ENCODE data around the gene PRKD1.
A peak's percentile ranks its signal among the peaks of the same experiment; 100 is the strongest.

Gene PRKD1

GRCh38 chr14:29580763-29581162 lies 346.9 kb downstream of the PRKD1 start:
- no peak for DNase-seq (ENCODE audit: low read depth)
- TF ChIP-seq CTCF (conservative IDR thresholded peaks at IDR 0.05; ENCODE audit: low read length), result no peak
- H3K4me3 ChIP-seq (ENCODE audit: low read length), result no peak overlapping the region

- no peak for DNase-seq (ENCODE audit: low read depth)
- no peak for TF ChIP-seq CTCF (conservative IDR thresholded peaks at IDR 0.05; ENCODE audit: low read length)
- H3K4me3 ChIP-seq (ENCODE audit: low read length), result no peak overlapping the region
Observed at GRCh38 chr14:29579838-29580237, 347.8 kb downstream of the PRKD1 start.

GRCh38 chr14:29576927-29577326 lies 350.7 kb downstream of the PRKD1 start:
- no peak for TF ChIP-seq CTCF (conservative IDR thresholded peaks at IDR 0.05; ENCODE audit: low read length)
- no peak for DNase-seq (ENCODE audit: low read depth)
- H3K4me3 ChIP-seq (ENCODE audit: low read length), result no peak overlapping the region

GRCh38 chr14:29569194-29569593 lies 358.5 kb downstream of the PRKD1 start:
- no peak for DNase-seq (ENCODE audit: low read depth)
- no peak for TF ChIP-seq CTCF (conservative IDR thresholded peaks at IDR 0.05; ENCODE audit: low read length)

GRCh38 chr14:29566194-29566593 lies 361.5 kb downstream of the PRKD1 start:
- no peak for DNase-seq (ENCODE audit: low read depth)
- no peak overlapping the region for H3K4me3 ChIP-seq (ENCODE audit: low read length)
- TF ChIP-seq CTCF (conservative IDR thresholded peaks at IDR 0.05; ENCODE audit: low read length), result no peak

More at GRCh38 chr14:29569194-29569593, 358.5 kb downstream of the PRKD1 start:
- no peak overlapping the region for H3K4me3 ChIP-seq (ENCODE audit: low read length)

- peak; percentile 79 for DNase-seq (ENCODE audit: low read depth)
- TF ChIP-seq CTCF (conservative IDR thresholded peaks at IDR 0.05; ENCODE audit: low read length), result no peak
- H3K4me3 ChIP-seq (ENCODE audit: low read length), result no peak overlapping the region
Observed at GRCh38 chr14:29558516-29558915, 369.1 kb downstream of the PRKD1 start.

GRCh38 chr14:29554335-29554734 lies 373.3 kb downstream of the PRKD1 start:
- TF ChIP-seq CTCF (conservative IDR thresholded peaks at IDR 0.05; ENCODE audit: low read length), result no peak
- no peak for DNase-seq (ENCODE audit: low read depth)
- H3K4me3 ChIP-seq (ENCODE audit: low read length), result no peak overlapping the region
